Mesenchymal stem cell (in vitro differentiated cells and primary cell): ENCODE results near the gene MBTPS1.
A peak's percentile ranks its signal among the peaks of the same experiment; 100 is the strongest.

Experiments used
- DNase-seq: peaks from one replicate; pipeline ENCODE4 v3.0.0-alpha.2; 2013
- H2AFZ ChIP-seq: one replicate; pipeline ENCODE4 v1.6.1; 2013; ENCODE audit warnings: low read depth, mild to moderate bottlenecking, control low read depth, inconsistent platforms, low read length, moderate library complexity
- H2AK5ac ChIP-seq: 2 replicates; pipeline ENCODE4 v1.6.1; 2013; ENCODE audit warnings: low read length, moderate library complexity, mild to moderate bottlenecking, inconsistent platforms; ENCODE audit not compliant: severe bottlenecking
- H2BK120ac ChIP-seq: one replicate; pipeline ENCODE4 v1.6.1; 2013; ENCODE audit warnings: low read depth, mild to moderate bottlenecking, inconsistent platforms, low read length, moderate library complexity
- H2BK12ac ChIP-seq, 2 experiments: one replicate each; pipeline ENCODE4 v1.6.1; 2013; ENCODE audit warnings: inconsistent platforms in 2 of 2, low read length in 2 of 2, mild to moderate bottlenecking in 2 of 2, moderate library complexity in 2 of 2, control low read depth in 1 of 2
- H2BK15ac ChIP-seq: one replicate; pipeline ENCODE4 v1.6.1; 2013; ENCODE audit warnings: mild to moderate bottlenecking, low read depth, inconsistent platforms; ENCODE audit not compliant: poor library complexity, severe bottlenecking
- H2BK5ac ChIP-seq: 2 replicates; pipeline ENCODE4 v1.6.1; 2013; ENCODE audit warnings: low read depth, mild to moderate bottlenecking, low read length, control low read depth, inconsistent platforms; ENCODE audit not compliant: poor library complexity, severe bottlenecking
- H3K14ac ChIP-seq, 2 experiments: one replicate each; pipeline ENCODE4 v1.6.1; 2013; ENCODE audit warnings: inconsistent platforms in 2 of 2, low read length in 2 of 2, control low read depth in 1 of 2, mild to moderate bottlenecking in 1 of 2, moderate library complexity in 1 of 2
- H3K18ac ChIP-seq, 2 experiments: one replicate each; pipeline ENCODE4 v1.6.1; 2013; ENCODE audit warnings: inconsistent platforms in 2 of 2, low read length in 2 of 2, control low read depth in 1 of 2, low read depth in 1 of 2, mild to moderate bottlenecking in 1 of 2
- H3K23ac ChIP-seq, 2 experiments: one replicate each; pipeline ENCODE4 v1.6.1; 2013; ENCODE audit warnings: inconsistent platforms in 2 of 2, low read length in 2 of 2, mild to moderate bottlenecking in 2 of 2, moderate library complexity in 2 of 2, control low read depth in 1 of 2
- H3K27ac ChIP-seq: 2 replicates; pipeline ENCODE4 v1.5.1; 2013; ENCODE audit warnings: mild to moderate bottlenecking, moderate library complexity, low read length, control low read depth, inconsistent platforms; ENCODE audit not compliant: poor library complexity, severe bottlenecking
- H3K27me3 ChIP-seq, 2 experiments: 2 replicates each; pipeline versions ENCODE4 v1.6.1 to v1.7.0; 2013; ENCODE audit warnings: low read length in 2 of 2, mild to moderate bottlenecking in 2 of 2, moderate library complexity in 2 of 2, control low read depth in 1 of 2, inconsistent platforms in 1 of 2; ENCODE audit not compliant: control insufficient read depth in 1 of 2, insufficient read depth in 1 of 2
- H3K36me3 ChIP-seq, 2 experiments: 2 replicates each; pipeline versions ENCODE4 v1.6.1 to v1.7.0; 2013; ENCODE audit warnings: low read length in 2 of 2, control low read depth in 1 of 2, inconsistent platforms in 1 of 2, low read depth in 1 of 2, mild to moderate bottlenecking in 1 of 2; ENCODE audit not compliant: insufficient read depth in 2 of 2, control insufficient read depth in 1 of 2
- H3K4ac ChIP-seq, 2 experiments: one replicate each; pipeline ENCODE4 v1.6.1; 2013; ENCODE audit warnings: inconsistent platforms in 2 of 2, low read length in 2 of 2, mild to moderate bottlenecking in 2 of 2, moderate library complexity in 2 of 2, control low read depth in 1 of 2, low read depth in 1 of 2
- H3K4me1 ChIP-seq: 2 replicates; pipeline ENCODE4 v1.6.1; 2013; ENCODE audit warnings: low read depth, low read length, control low read depth; ENCODE audit not compliant: control insufficient read depth, insufficient read depth
- H3K4me2 ChIP-seq: 2 replicates; pipeline ENCODE4 v1.6.1; 2013; ENCODE audit warnings: low read length, mild to moderate bottlenecking, inconsistent platforms; ENCODE audit not compliant: poor library complexity, severe bottlenecking
- H3K4me3 ChIP-seq, 2 experiments: 2 replicates each; pipeline versions ENCODE4 v1.5.1 to v1.7.0; 2013; ENCODE audit warnings: low read length in 2 of 2, mild to moderate bottlenecking in 2 of 2, control low read depth in 1 of 2, low read depth in 1 of 2; ENCODE audit not compliant: insufficient read depth in 1 of 2
- H3K79me1 ChIP-seq: replicated peaks from 2 replicates; pipeline ENCODE4 v1.6.1; 2013; ENCODE audit warnings: mild to moderate bottlenecking, control low read depth, low read length, inconsistent platforms; ENCODE audit not compliant: poor library complexity, severe bottlenecking
- H3K9ac ChIP-seq: 2 replicates; pipeline ENCODE4 v1.7.0; 2013; ENCODE audit warnings: mild to moderate bottlenecking, low read length, moderate library complexity
- H3K9me3 ChIP-seq: 2 replicates; pipeline ENCODE4 v1.7.0; 2013; ENCODE audit warnings: mild to moderate bottlenecking, low read length; ENCODE audit not compliant: control insufficient read depth
- H4K8ac ChIP-seq: one replicate; pipeline ENCODE4 v1.6.1; 2013; ENCODE audit warnings: inconsistent platforms, mild to moderate bottlenecking, low read length, moderate library complexity
- H4K91ac ChIP-seq: one replicate; pipeline ENCODE4 v1.6.1; 2013; ENCODE audit warnings: mild to moderate bottlenecking, low read length, inconsistent platforms
- WGBS: methylation state at CpG from one replicate; pipeline ENCODE4 v1.1.7; 2013; ENCODE audit warnings: mixed read lengths; 5-methylcytosine and 5-hydroxymethylcytosine counted together

Gene MBTPS1

DNA sequence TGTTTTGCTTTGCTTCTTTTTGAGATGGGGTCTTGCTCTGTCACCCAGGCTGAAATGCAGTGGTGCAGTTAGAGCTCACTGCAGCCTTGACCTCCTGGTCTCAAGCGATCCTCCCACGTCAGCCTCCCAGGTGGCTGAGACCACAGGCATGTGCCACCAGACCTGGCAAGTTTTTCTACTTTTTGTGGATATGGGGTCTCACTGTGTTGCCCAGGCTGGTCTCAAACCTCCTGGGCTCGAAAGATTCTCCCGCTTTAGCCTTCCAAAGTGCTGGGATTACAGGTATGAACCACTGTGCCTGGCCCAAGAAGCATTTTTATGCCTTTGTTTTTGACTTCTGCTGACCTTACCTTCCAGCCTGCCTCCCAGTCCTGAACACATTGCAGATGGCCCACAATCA, 38.5 kb upstream of the MBTPS1 start:
- Histone ChIP-seq H3K4me3 (no peak overlapping the region), H3K79me1 (no peaks in the 10 kb centered on the region), H3K4me1 (peaks cover 5% of the 10 kb centered on the region), H3K27ac (no peak overlapping the region), H3K4me2 (no peak overlapping the region), H2BK5ac (no peak overlapping the region), H3K9me3 (no peaks in the 10 kb centered on the region), H3K23ac (no peak overlapping the region), H4K8ac (no peak overlapping the region), H3K4ac (no peak overlapping the region), H2AFZ (no peak overlapping the region), H3K36me3 (no peaks in the 10 kb centered on the region), H2BK15ac (no peak overlapping the region), H2BK120ac (no peak overlapping the region), H4K91ac (no peak overlapping the region), H2BK12ac (no peak overlapping the region), H2AK5ac (no peak overlapping the region), H3K14ac (no peak overlapping the region), H3K18ac (no peak overlapping the region), H3K27me3 (peaks cover 28 to 52% of the 10 kb centered on the region in 2 experiments), H3K9ac (no peak overlapping the region)
- DNase-seq, result no peak
- 92% methylated on average over 4 of the region's 4 CpGs for WGBS

DNA sequence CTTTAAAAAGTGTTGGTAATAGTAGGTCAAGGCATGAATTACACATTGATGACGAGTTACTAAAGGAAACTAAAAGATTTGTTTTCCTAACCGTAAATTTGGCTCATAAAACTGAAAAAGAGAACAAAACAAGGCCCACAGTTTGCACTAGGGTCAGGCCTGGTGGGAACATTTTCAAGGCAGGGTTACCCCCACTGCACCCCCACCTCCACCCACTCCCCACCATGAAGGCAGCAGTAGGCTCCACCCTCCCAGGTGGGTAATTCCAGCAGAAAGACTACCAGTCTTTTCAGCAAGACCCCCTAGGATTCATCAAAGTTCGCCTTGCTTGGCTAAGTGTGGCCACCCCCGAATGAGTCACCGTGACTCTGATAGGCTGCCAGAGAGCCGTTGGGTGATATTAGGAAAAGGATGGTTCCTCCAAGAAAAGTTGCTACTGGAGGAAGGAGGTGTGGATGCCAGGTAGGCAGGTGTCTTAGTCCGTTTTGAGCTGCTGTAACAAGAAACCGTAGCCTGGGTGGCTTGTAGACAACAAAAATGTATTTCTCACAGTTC, 37.0 kb upstream of the MBTPS1 start:
- Histone ChIP-seq H2AFZ (no peak overlapping the region), H4K91ac (no peak overlapping the region), H2BK120ac (no peak overlapping the region), H3K36me3 (no peaks in the 10 kb centered on the region), H2BK12ac (no peak overlapping the region), H3K27me3 (peaks cover 21 to 39% of the 10 kb centered on the region in 2 experiments), H3K4me3 (no peak overlapping the region), H3K23ac (no peak overlapping the region), H3K9ac (no peak overlapping the region), H3K4ac (no peak overlapping the region), H3K4me1 (peaks cover 5% of the 10 kb centered on the region), H3K79me1 (no peaks in the 10 kb centered on the region), H3K9me3 (no peaks in the 10 kb centered on the region), H3K4me2 (no peak overlapping the region), H3K18ac (no peak overlapping the region), H2BK15ac (no peak overlapping the region), H4K8ac (no peak overlapping the region), H2BK5ac (no peak overlapping the region), H3K27ac (no peak overlapping the region), H2AK5ac (no peak overlapping the region), H3K14ac (no peak overlapping the region)
- no peak for DNase-seq
- 63% methylated on average over 8 of the region's 8 CpGs for WGBS

DNA sequence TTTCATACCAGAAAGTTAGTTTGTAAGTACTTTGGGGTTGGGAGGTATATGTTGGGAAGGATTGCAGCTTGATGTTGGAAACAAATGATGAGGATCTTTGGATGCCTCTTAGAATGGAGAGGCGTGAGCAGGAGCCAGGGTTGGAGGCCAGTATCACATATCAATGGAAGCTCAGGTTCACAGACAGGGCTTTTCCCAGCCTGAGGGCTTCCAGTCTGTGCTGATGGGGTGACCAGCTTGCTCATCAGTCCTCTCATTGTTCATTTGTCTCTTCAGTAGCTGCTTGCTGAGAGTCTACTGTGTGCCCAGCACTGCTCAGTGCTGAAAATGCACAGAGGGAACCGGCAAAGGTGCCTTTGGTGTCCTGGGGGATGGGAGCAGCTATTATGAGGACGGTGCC, 34.2 kb upstream of the MBTPS1 start:
- Histone ChIP-seq H3K4me3 (no peak overlapping the region), H2BK120ac (no peak overlapping the region), H3K79me1 (no peaks in the 10 kb centered on the region), H4K91ac (no peak overlapping the region), H3K4me1 (peaks cover 3% of the 10 kb centered on the region), H2BK12ac (no peak overlapping the region), H3K27ac (no peak overlapping the region), H3K4me2 (no peak overlapping the region), H2AFZ (no peak overlapping the region), H3K23ac (no peak overlapping the region), H3K36me3 (no peaks in the 10 kb centered on the region), H3K9me3 (no peaks in the 10 kb centered on the region), H3K9ac (no peak overlapping the region), H3K18ac (no peak overlapping the region), H3K4ac (no peak overlapping the region), H2BK5ac (no peak overlapping the region), H3K14ac (no peak overlapping the region), H4K8ac (no peak overlapping the region), H2AK5ac (no peak overlapping the region), H3K27me3 (peaks cover 18 to 38% of the 10 kb centered on the region in 2 experiments), H2BK15ac (no peak overlapping the region)
- WGBS, result 79% methylated on average over 2 of the region's 3 CpGs
- DNase-seq, result no peak

DNA sequence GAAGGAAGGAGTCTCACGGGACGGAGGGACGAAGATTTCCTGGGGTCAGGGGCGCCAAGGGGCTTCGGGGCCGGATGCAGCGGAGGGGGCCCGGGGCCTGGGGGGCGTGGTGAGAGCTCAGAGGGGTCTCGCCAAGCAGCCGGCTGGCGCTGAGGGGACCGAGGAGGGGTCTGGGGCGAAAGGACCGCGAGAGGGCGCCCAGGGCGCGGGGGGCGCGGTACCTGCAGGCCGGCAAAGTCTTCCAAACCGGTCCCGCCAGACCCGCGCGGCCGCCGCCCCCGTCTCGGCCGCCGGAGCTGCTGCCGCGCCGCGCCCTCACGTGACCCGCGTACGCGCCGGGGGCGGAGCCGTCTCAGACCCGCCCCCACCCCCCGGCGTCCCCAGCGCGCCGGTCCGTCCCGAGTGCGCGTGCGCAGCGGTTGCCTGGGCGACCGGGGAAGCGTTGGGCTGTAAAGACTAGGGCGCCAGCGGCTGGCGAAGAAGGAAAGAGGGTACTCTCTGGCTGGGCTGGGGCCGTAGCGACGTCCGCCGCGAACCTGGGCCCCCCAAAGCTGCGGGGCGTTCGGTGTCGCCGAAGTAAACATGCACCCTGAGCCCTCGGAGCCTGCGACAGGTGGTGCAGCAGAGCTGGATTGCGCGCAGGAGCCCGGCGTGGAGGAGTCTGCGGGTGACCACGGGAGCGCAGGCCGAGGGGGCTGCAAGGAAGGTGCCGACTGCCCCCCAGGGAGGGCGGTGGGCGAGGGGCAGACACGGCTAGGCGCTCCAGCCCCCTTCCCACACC, 28.3 kb upstream of the MBTPS1 start, which contains the start of the genes DNAAF1 and HSDL1:
Gene DNAAF1, plus strand, starts transcription at position 450 of the 781 bp plus-strand sequence. Its CDS starts 133 bp downstream, at position 583.
Gene HSDL1, minus strand, starts transcription at position 319 of the 781 bp plus-strand sequence. CDS start 13,856 bp downstream, outside the sequence.
- Histone ChIP-seq H2BK15ac (no peak within 1 kb of the TSS), H2AFZ (peak within 1 kb of the TSS; percentile 100), H2BK12ac (no peak within 1 kb of the TSS), H2BK120ac (peak within 1 kb of the TSS; percentile 80), H2AK5ac (no peak within 1 kb of the TSS), H3K14ac (peak within 1 kb of the TSS in 1 of 2 experiments; percentile 76), H3K4me1 (peaks cover 6% of the 10 kb centered on the region), H3K4me2 (peak within 1 kb of the TSS; percentile 100), H3K9ac (peak within 1 kb of the TSS; percentile 87), H3K79me1 (peaks cover 11% of the 10 kb centered on the region), H3K4me3 (peak within 1 kb of the TSS; percentile 91 to 96), H4K8ac (peak within 1 kb of the TSS; percentile 81), H3K36me3 (no peaks in the 10 kb centered on the region), H3K4ac (peak within 1 kb of the TSS in 1 of 2 experiments; percentile 89), H3K27ac (no peak within 1 kb of the TSS), H3K23ac (peak within 1 kb of the TSS in 1 of 2 experiments; percentile 70), H2BK5ac (peak within 1 kb of the TSS; percentile 19), H3K18ac (peak within 1 kb of the TSS; percentile 87 to 95), H3K9me3 (no peaks in the 10 kb centered on the region), H4K91ac (peak within 1 kb of the TSS; percentile 59), H3K27me3 (peaks cover 6 to 16% of the 10 kb centered on the region in 2 experiments)
- WGBS, result under 1% methylated on average over 79 of the region's 89 CpGs
- DNase-seq, result peak; percentile 82
